CD8-positive, alpha-beta memory T cell (primary cell): ENCODE results near the gene CPOX. TPM values are rescaled to one million over a fixed set of nuclear protein-coding genes. Genes with fewer than 3 reads are reported as not detected.

ENCODE experiments used
- CTCF ChIA-PET: fragments of 350-600 bp; sonication (Branson Sonifier 250); formaldehyde crosslinking; loops from one replicate; lab custom pipeline; 2021; ENCODE audit warnings: antibody characterized with exemption; lab: Charles Lee
- POLR2A ChIA-PET: fragments of 350-600 bp; sonication (Branson Sonifier 250); formaldehyde crosslinking; loops from one replicate; lab custom pipeline; 2021; ENCODE audit warnings: antibody characterized with exemption; lab: Charles Lee
- DNase-seq, 5 donors: peaks; one replicate each; pipeline versions ENCODE4 v3.0.0 to v3.0.0-alpha.2; 2020 to 2022; ENCODE audit warnings: mixed read lengths in 1 of 5
- H3K27ac ChIP-seq: one replicate; pipeline ENCODE4 v1.7.0; 2013; ENCODE audit warnings: low read depth, mild to moderate bottlenecking, low read length, moderate library complexity
- H3K27me3 ChIP-seq: 2 replicates; pipeline ENCODE4 v1.7.0; 2013; ENCODE audit warnings: low read length, mild to moderate bottlenecking; ENCODE audit not compliant: insufficient read depth, poor library complexity, severe bottlenecking
- H3K36me3 ChIP-seq: 2 replicates; pipeline ENCODE4 v1.7.0; 2013; ENCODE audit warnings: mild to moderate bottlenecking, low read length, moderate library complexity; ENCODE audit not compliant: insufficient read depth
- H3K4me1 ChIP-seq: 2 replicates; pipeline ENCODE4 v1.7.0; 2013; ENCODE audit warnings: mild to moderate bottlenecking, low read length, moderate library complexity; ENCODE audit not compliant: insufficient read depth
- H3K4me3 ChIP-seq: 2 replicates; pipeline ENCODE4 v1.7.0; 2013; ENCODE audit warnings: mild to moderate bottlenecking, low read length
- H3K9me3 ChIP-seq: 2 replicates; pipeline ENCODE4 v1.7.0; 2013; ENCODE audit warnings: mild to moderate bottlenecking, low read length
- H3K27ac Mint-ChIP-seq, 8 donors: one replicate each; pipeline ENCODE4 v1.8.0; 2020 to 2021; ENCODE audit warnings: mixed read lengths in 8 of 8, mild to moderate bottlenecking in 6 of 8, inconsistent platforms in 3 of 8, moderate library complexity in 3 of 8
- H3K27me3 Mint-ChIP-seq, 2 donors: one replicate each; pipeline ENCODE4 v1.8.0; 2020 to 2021; ENCODE audit warnings: mixed read lengths in 2 of 2, mild to moderate bottlenecking in 1 of 2, moderate library complexity in 1 of 2
- H3K36me3 Mint-ChIP-seq, 3 donors: one replicate each; pipeline ENCODE4 v1.8.0; 2020 to 2021; ENCODE audit warnings: mixed read lengths in 3 of 3, inconsistent platforms in 1 of 3, mild to moderate bottlenecking in 1 of 3
- H3K4me1 Mint-ChIP-seq, 3 donors: one replicate each; pipeline ENCODE4 v1.8.0; 2020 to 2021; ENCODE audit warnings: mixed read lengths in 3 of 3, inconsistent platforms in 1 of 3, mild to moderate bottlenecking in 1 of 3
- H3K4me3 Mint-ChIP-seq, 7 donors: one replicate each; pipeline ENCODE4 v1.8.0; 2020 to 2021; ENCODE audit warnings: mixed read lengths in 7 of 7, mild to moderate bottlenecking in 6 of 7, moderate library complexity in 4 of 7, inconsistent platforms in 2 of 7
- H3K9me3 Mint-ChIP-seq, 5 donors: one replicate each; pipeline ENCODE4 v1.8.0; 2020 to 2022; ENCODE audit warnings: mixed read lengths in 5 of 5, mild to moderate bottlenecking in 3 of 5, moderate library complexity in 2 of 5, inconsistent platforms in 1 of 5
- polyA plus RNA-seq: library from polyadenylated mRNA; unstranded; fragments of 300-500 nt; fragmentation: Illumina TruSeq; gene quantifications from one replicate; pipeline ENCODE4 v1.2.3, GENCODE V29; 2021
- total RNA-seq, 2 experiments: library from RNA; stranded (reverse); gene quantifications; one replicate each; pipeline ENCODE4 v1.2.3, GENCODE V29; 2021

CPOX gene
- total and polyA plus RNA-seq, 3 experiments from 2014 or later: 6.4 to 79.9 (median 76.3) TPM

GRCh38 chr3:98581474-98581873, 11.9 kb downstream of the CPOX start:
- Mint-ChIP-seq H3K9me3 (no peaks in the 10 kb centered on the region), H3K36me3 (peaks cover 0 to 84% (median 30%) of the 10 kb centered on the region in 3 donors), H3K27ac (peak overlapping the region in 4 of 8 donors; percentile 58 to 86 (median 72)), H3K4me1 (peaks cover 28 to 63% (median 53%) of the 10 kb centered on the region in 3 donors), H3K27me3 (no peaks in the 10 kb centered on the region), H3K4me3 (no peak overlapping the region)
- ChIA-PET POLR2A (interaction anchor here (1.6 kb wide), 1 partner anchor 26 kb away, joined by 4 read pairs; no protein-coding TSS in a partner anchor), CTCF (interaction anchor here (0.9 kb wide), 2 partner anchors 12 to 17 kb away, joined by 3 read pairs; partner anchors contain the start of gene CPOX)
- DNase-seq: no peak
- H3K4me1 ChIP-seq: no peaks in the 10 kb centered on the region
- no peak overlapping the region for H3K27ac ChIP-seq
- no peaks in the 10 kb centered on the region for H3K27me3 ChIP-seq
- H3K4me3 ChIP-seq: no peak overlapping the region
- H3K9me3 ChIP-seq: no peaks in the 10 kb centered on the region
- H3K36me3 ChIP-seq: peaks cover 18% of the 10 kb centered on the region

- H3K27ac Mint-ChIP-seq: peak overlapping the region in 4 of 8 donors; percentile 23 to 86 (median 64)
Measured at GRCh38 chr3:98580401-98581386, 12.7 kb downstream of the CPOX start.

GRCh38 chr3:98577178-98577895, 16.1 kb downstream of the CPOX start:
- no peaks in the 10 kb centered on the region for H3K9me3 Mint-ChIP-seq
- no peak for DNase-seq
- POLR2A ChIA-PET: no interaction called here
- Histone ChIP-seq H3K36me3 (peaks cover 14% of the 10 kb centered on the region), H3K4me1 (no peaks in the 10 kb centered on the region), H3K27ac (no peak overlapping the region), H3K9me3 (no peaks in the 10 kb centered on the region), H3K4me3 (no peak overlapping the region), H3K27me3 (no peaks in the 10 kb centered on the region)
- peaks cover 0 to 58% (median 19%) of the 10 kb centered on the region in 3 donors for H3K36me3 Mint-ChIP-seq
- CTCF ChIA-PET: no interaction called here
- H3K27me3 Mint-ChIP-seq: no peaks in the 10 kb centered on the region
- no peak overlapping the region for H3K4me3 Mint-ChIP-seq
- H3K27ac Mint-ChIP-seq: peak overlapping the region in 7 of 8 donors; percentile 7 to 87 (median 58)
- H3K4me1 Mint-ChIP-seq: peaks cover 25 to 51% (median 44%) of the 10 kb centered on the region in 3 donors

More at GRCh38 chr3:98580401-98581386, 12.7 kb downstream of the CPOX start:
- no peak overlapping the region for H3K27ac ChIP-seq
- CTCF ChIA-PET: interaction anchor here (0.9 kb wide), 2 partner anchors 12 to 16 kb away, joined by 3 read pairs; partner anchors contain the start of gene CPOX
- no peaks in the 10 kb centered on the region for H3K9me3 Mint-ChIP-seq
- POLR2A ChIA-PET: interaction anchor here (1.6 kb wide), 1 partner anchor 25 kb away, joined by 4 read pairs; no protein-coding TSS in a partner anchor
- peaks cover 27 to 59% (median 53%) of the 10 kb centered on the region in 3 donors for H3K4me1 Mint-ChIP-seq
- H3K27me3 ChIP-seq: no peaks in the 10 kb centered on the region
- H3K9me3 ChIP-seq: no peaks in the 10 kb centered on the region
- no peak for DNase-seq
- no peak overlapping the region for H3K4me3 ChIP-seq
- H3K27me3 Mint-ChIP-seq: no peaks in the 10 kb centered on the region
- no peak overlapping the region for H3K4me3 Mint-ChIP-seq
- peaks cover 0 to 82% (median 30%) of the 10 kb centered on the region in 3 donors for H3K36me3 Mint-ChIP-seq
- H3K4me1 ChIP-seq: no peaks in the 10 kb centered on the region
- peaks cover 14% of the 10 kb centered on the region for H3K36me3 ChIP-seq

- Mint-ChIP-seq H3K9me3 (peaks cover 0 to 2% (median 0%) of the 10 kb centered on the region in 5 donors), H3K27me3 (no peaks in the 10 kb centered on the region), H3K27ac (peak overlapping the region in 4 of 8 donors; percentile 24 to 82 (median 50)), H3K4me1 (peaks cover 24 to 57% (median 47%) of the 10 kb centered on the region in 3 donors), H3K4me3 (no peak overlapping the region), H3K36me3 (peaks cover 0 to 37% (median 13%) of the 10 kb centered on the region in 3 donors)
- no peak overlapping the region for H3K27ac ChIP-seq
- ChIA-PET POLR2A (interaction anchor here (0.5 to 1.1 kb wide), 3 partner anchors 10 to 54 kb away, joined by 4 to 6 read pairs (median 4); no protein-coding TSS in a partner anchor), CTCF (interaction anchor here (0.7 to 2.6 kb wide), 8 partner anchors 10 to 536 kb away, joined by 3 to 18 read pairs (median 4); no protein-coding TSS in a partner anchor)
- H3K9me3 ChIP-seq: no peaks in the 10 kb centered on the region
- DNase-seq: no peak
- H3K27me3 ChIP-seq: no peaks in the 10 kb centered on the region
- no peak overlapping the region for H3K4me3 ChIP-seq
- no peaks in the 10 kb centered on the region for H3K4me1 ChIP-seq
- peaks cover 9% of the 10 kb centered on the region for H3K36me3 ChIP-seq
Measured at GRCh38 chr3:98574132-98574531, 19.3 kb downstream of the CPOX start.

- Mint-ChIP-seq H3K36me3 (peaks cover 0 to 29% (median 11%) of the 10 kb centered on the region in 3 donors), H3K4me1 (peaks cover 31 to 63% (median 56%) of the 10 kb centered on the region in 3 donors), H3K4me3 (peak overlapping the region in 5 of 7 donors; percentile 19 to 67 (median 54)), H3K9me3 (peaks cover 0 to 2% (median 0%) of the 10 kb centered on the region in 5 donors), H3K27me3 (no peaks in the 10 kb centered on the region), H3K27ac (peak overlapping the region; percentile 47 to 95 (median 80))
- peak in 1 of 5 donors; percentile 37 for DNase-seq
- ChIA-PET CTCF (interaction anchor here (0.8 to 3.6 kb wide), 20 partner anchors 9 to 534 kb away, joined by 3 to 35 read pairs (median 4); partner anchors contain the start of genes CLDND1 and CPOX), POLR2A (interaction anchor here (0.9 to 3.6 kb wide), 7 partner anchors 8 to 60 kb away, joined by 3 to 17 read pairs (median 5); partner anchors contain the start of gene CLDND1)
- Histone ChIP-seq H3K4me1 (peaks cover 2% of the 10 kb centered on the region), H3K27me3 (no peaks in the 10 kb centered on the region), H3K4me3 (no peak overlapping the region), H3K9me3 (no peaks in the 10 kb centered on the region), H3K27ac (no peak overlapping the region), H3K36me3 (peaks cover 9% of the 10 kb centered on the region)
Measured at GRCh38 chr3:98573181-98573728, 20.2 kb downstream of the CPOX start.

- ChIA-PET POLR2A (interaction anchor here (2.5 to 5.9 kb wide), 2 partner anchors 12 to 47 kb away, joined by 17 to 66 read pairs; partner anchors contain the start of gene CLDND1), CTCF (no interaction called here)
- Mint-ChIP-seq H3K27ac (peak overlapping the region; percentile 63 to 98 (median 90)), H3K27me3 (peaks cover 0 to 2% of the 10 kb centered on the region in 2 donors), H3K36me3 (peaks cover 0 to 1% (median 0%) of the 10 kb centered on the region in 3 donors), H3K4me3 (peak overlapping the region in 6 of 7 donors; percentile 33 to 76 (median 71)), H3K9me3 (peaks cover 0 to 2% (median 0%) of the 10 kb centered on the region in 5 donors), H3K4me1 (peaks cover 67 to 89% (median 84%) of the 10 kb centered on the region in 3 donors)
- Histone ChIP-seq H3K4me1 (peaks cover 49% of the 10 kb centered on the region), H3K27ac (no peak overlapping the region), H3K9me3 (no peaks in the 10 kb centered on the region), H3K4me3 (no peak overlapping the region), H3K36me3 (no peaks in the 10 kb centered on the region), H3K27me3 (no peaks in the 10 kb centered on the region)
- no peak for DNase-seq
Measured at GRCh38 chr3:98568402-98568801, 25.0 kb downstream of the CPOX start.
